GM12878 (cell line): ENCODE data around the gene C9orf78.

ENCODE experiments used
- CHD2 ChIP-seq: IDR thresholded peaks from 2 replicates; pipeline ENCODE4 v1.6.1; 2011; ENCODE audit warnings: low read depth, low read length, improper control_type of control experiment, borderline replicate concordance
- CREB1 ChIP-seq: IDR thresholded peaks from 2 replicates; pipeline ENCODE4 v1.6.1; 2012; ENCODE audit warnings: low read depth, mild to moderate bottlenecking, inconsistent platforms
- ESRRA ChIP-seq: IDR thresholded peaks from 2 replicates; pipeline ENCODE4 v1.6.1; 2012; ENCODE audit warnings: mild to moderate bottlenecking, low read length, improper control_type of control experiment
- KAT2A ChIP-seq: conservative IDR thresholded peaks from 2 replicates; pipeline ENCODE4 v1.6.1; 2011; ENCODE audit warnings: low read depth, low read length; ENCODE audit not compliant: control insufficient read depth
- MYC ChIP-seq: IDR thresholded peaks from 2 replicates; pipeline ENCODE4 v1.6.1; 2011; ENCODE audit warnings: mild to moderate bottlenecking, low read length, moderate library complexity, inconsistent platforms; ENCODE audit not compliant: insufficient read depth, insufficient replicate concordance, insufficient read length, severe bottlenecking
- TF ChIP-seq, protein P1 (sequence below), 3 experiments: IDR thresholded peaks in 2 of 3; conservative IDR thresholded peaks in 1 of 3; 2 replicates each; pipeline ENCODE4 v1.5.1; 2011; ENCODE audit warnings: low read depth in 3 of 3, low read length in 3 of 3, mild to moderate bottlenecking in 3 of 3, control low read depth in 2 of 3, moderate library complexity in 2 of 3, inconsistent platforms in 1 of 3, mixed read lengths in 1 of 3; ENCODE audit not compliant: control insufficient read depth in 2 of 3, insufficient read depth in 1 of 3; ENCODE audit errors: extremely low read depth in 1 of 3

DNA sequence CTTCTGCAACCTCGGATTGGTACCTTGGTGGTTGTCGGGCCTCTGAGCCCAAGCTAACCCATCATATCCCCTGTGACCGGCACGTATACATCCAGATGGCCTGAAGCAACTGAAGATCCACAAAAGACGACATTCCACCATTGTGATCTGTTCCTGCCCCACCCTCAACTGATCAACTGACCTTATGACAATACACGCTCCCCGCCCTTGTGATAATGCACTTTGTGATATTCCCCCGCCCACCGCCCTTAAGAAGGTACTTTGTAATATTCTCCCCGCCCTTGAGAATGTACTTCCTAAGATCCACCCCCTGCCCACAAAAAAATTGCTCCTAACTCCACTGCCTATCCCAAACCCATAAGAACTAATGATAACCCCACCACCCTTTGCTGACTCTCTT lies 48.6 kb downstream of the C9orf78 start:
- TF ChIP-seq KAT2A (no peak), CREB1 (no peak), ESRRA (no peak), MYC (no peak), CHD2 (no peak)
- TF ChIP-seq, protein P1, sequence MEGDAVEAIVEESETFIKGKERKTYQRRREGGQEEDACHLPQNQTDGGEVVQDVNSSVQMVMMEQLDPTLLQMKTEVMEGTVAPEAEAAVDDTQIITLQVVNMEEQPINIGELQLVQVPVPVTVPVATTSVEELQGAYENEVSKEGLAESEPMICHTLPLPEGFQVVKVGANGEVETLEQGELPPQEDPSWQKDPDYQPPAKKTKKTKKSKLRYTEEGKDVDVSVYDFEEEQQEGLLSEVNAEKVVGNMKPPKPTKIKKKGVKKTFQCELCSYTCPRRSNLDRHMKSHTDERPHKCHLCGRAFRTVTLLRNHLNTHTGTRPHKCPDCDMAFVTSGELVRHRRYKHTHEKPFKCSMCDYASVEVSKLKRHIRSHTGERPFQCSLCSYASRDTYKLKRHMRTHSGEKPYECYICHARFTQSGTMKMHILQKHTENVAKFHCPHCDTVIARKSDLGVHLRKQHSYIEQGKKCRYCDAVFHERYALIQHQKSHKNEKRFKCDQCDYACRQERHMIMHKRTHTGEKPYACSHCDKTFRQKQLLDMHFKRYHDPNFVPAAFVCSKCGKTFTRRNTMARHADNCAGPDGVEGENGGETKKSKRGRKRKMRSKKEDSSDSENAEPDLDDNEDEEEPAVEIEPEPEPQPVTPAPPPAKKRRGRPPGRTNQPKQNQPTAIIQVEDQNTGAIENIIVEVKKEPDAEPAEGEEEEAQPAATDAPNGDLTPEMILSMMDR (IDR thresholded peaks at IDR 0.05 in 2 of 3, conservative IDR thresholded peaks at IDR 0.05 in 1 of 3; ENCODE audit: control insufficient read depth in 2 of 3, extremely low read depth in 1 of 3, insufficient read depth in 1 of 3, low read depth in 3 of 3, low read length in 3 of 3), result no peak
